KG1 (cell line): ENCODE measurements around the gene TEX19.
A peak's percentile ranks its signal among the peaks of the same experiment; 100 is the strongest.
"Not testable (repeated sequence)": the region's sequence is repeated elsewhere in the genome, so short reads cannot be mapped to it uniquely, and the experiment has no call there.

Source experiments
- DNase-seq: peaks from one replicate; lab custom pipeline; 2025; lab: John Stamatoyannopoulos, UW

Gene TEX19

GRCh38 chr17:82338858-82339633, 20.0 kb upstream of the TEX19 start:
- DNase-seq, result no peak

GRCh38 chr17:82339634-82340580, 19.1 kb upstream of the TEX19 start:
- DNase-seq, result no peak

DNA sequence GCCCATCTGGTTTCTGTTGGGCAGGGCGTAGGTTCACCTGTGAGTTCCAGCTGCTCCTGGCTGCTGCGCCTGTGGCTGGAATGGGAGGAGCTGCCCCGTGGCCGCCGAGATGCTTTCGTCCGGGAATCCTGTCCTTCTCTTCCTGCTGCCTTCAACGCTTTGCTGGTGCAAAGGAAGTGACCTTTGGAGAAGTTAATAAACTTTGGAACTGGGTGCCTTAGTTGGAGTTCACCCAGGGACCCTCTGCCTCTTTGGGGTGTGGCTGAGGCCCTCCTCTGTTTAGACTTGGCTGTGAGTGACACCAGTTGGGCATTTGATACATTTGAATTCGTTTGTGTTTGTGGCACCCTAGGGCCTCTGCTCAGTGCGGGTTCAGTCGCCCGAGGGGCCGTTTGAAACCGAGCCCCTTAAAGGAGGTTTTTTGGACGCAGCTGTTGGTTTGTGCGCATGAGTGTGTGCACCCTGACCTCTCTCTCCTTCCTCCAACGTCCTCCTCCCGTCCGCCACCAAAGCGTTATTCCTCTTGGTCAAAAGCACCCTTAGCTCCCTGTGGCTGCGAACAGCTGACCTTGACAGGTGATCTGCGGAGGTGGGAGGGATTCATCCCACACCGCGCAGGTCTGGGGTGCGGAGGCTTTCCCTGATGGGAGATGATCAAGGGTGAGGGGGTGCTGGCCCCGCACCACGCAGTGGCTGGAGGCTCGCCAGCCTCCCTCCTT, 16.5 kb upstream of the TEX19 start:
- no peak for DNase-seq

GRCh38 chr17:82343560-82343959, 15.5 kb upstream of the TEX19 start:
- DNase-seq, result no peak

GRCh38 chr17:82344175-82344907, 14.7 kb upstream of the TEX19 start:
- DNase-seq, result no peak

- no peak for DNase-seq
These were observed 13.7 kb upstream of the TEX19 start for GRCh38 chr17:82345151-82345976.

DNA sequence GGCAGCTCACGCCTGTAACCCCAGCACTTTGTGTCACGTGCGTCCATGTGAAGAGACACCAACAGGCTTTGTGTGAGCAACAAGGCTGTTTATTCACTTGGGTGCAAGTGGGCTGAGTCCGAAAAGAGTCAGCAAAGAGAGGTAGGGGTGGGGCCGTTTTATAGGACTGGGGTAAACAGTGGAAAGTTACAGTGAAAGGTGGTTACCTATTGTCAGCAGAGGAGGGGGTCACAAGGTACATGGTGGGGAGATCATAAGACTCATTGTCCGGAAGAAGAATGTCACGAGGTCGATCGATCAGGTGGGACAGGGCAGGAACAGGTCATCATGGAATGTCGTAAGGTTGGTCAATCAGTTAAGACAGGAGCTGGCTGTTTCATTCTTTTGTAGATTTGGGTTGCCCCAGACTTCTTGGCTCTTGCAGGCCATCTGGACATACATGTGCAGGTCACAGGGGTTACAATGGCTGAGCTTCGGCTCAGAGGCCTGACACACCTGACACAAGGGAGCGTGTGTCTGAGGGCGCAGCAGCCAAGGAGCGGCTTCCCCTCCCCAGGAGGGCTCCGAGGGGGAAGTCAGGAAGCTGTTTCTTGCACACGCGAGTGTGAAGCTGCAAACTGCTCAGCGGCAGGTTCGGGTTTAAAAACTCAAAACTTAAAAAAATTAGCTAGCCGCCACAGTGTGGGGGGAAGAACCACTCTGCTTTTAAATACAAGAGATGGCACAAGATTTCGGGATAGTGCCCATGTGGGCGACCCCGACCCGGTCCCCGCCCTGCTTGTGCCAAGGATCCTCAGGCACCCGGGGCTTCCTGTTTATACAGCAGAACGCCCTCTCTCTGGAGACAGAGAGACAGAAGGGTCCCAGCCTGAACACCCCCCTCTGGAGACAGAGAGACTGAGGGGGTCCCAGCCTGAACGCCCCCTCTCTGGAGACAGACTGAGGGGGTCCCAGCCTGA, 12.4 kb upstream of the TEX19 start:
- DNase-seq, result no peak

GRCh38 chr17:82347994-82348393, 11.1 kb upstream of the TEX19 start:
- not testable (repeated sequence) for DNase-seq

DNA sequence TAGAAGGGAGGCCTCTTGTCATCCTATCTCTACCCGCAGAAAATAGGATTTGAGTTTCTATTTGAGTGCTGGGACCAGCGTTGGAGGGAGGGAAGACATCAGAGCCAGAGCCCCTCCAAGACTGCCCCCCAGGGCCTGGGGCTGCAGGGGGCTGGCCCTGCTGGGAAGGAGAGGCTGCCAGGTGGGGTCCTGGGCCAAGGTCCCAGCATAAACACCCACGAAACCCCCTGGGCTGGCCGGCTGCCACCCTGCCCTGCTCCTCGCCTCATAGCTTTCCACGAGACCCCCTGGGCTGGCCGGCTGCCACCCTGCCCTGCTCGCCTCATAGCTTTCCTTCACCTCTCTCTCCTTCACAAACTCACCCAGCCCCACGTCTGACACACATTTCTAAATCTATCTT, 10.6 kb upstream of the TEX19 start:
- no peak for DNase-seq

DNA sequence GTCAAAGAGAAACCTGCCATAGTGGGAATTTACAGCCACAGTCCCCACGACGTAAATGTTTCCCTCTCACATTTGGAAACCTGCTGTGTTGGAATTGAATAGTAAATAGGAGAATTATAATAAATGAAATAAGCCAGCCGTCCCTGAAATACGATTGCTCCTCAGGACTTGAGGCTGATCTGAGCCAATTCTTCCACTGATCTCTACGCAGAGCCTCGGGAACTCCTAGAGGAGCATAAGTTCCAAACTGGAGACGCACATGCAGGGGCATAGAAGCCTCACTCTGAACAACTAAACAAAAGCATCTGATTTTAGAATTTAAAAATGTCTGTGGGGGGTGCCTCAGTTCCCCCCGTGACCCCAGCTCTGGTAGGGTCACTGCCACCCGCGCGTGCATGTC, 10.2 kb upstream of the TEX19 start:
- DNase-seq, result no peak

- DNase-seq, result no peak
These were observed 9.8 kb upstream of the TEX19 start for GRCh38 chr17:82349287-82349701.

DNA sequence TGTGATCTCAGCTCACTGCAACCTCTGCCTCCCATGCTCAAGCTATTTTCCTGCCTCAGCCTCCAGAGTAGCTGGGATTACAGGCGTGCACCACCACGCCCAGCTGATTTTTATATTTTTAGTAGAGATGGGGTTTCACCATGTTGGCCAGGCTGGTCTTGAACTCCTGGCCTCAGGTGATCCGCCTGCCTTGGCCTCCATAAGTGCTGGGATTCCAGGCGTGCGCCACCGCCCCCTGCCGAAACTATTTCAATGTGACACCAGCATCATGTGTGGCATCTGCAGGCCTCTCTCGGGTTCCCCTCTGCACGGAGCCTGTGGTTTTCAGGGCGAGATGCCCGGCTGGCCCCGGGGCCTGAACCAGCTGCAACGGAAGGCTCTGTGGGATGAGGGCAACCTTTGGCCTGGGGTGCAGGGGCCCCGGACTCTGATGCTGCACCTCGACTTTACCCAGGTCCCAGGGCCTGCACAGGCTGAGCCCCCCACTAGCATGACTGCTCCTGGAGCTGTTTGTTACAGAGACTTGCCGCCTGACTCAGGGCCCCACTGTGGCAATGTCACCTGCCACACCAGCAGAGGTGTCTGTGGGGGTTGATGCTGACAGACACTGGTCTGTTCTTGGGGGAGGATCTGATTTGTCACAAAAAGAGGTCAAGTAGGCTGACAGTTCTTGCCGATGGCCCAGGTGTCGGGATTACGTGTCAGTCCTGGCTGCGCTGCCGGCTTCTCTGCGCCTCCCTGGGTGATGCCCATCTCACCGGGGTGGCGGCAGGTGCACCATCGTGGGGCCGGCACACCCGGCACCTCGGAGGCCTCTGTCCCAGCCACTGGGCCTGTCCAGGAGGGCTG, 8.6 kb upstream of the TEX19 start:
- no peak for DNase-seq

GRCh38 chr17:82351254-82351712, 7.8 kb upstream of the TEX19 start:
- DNase-seq, result no peak

DNA sequence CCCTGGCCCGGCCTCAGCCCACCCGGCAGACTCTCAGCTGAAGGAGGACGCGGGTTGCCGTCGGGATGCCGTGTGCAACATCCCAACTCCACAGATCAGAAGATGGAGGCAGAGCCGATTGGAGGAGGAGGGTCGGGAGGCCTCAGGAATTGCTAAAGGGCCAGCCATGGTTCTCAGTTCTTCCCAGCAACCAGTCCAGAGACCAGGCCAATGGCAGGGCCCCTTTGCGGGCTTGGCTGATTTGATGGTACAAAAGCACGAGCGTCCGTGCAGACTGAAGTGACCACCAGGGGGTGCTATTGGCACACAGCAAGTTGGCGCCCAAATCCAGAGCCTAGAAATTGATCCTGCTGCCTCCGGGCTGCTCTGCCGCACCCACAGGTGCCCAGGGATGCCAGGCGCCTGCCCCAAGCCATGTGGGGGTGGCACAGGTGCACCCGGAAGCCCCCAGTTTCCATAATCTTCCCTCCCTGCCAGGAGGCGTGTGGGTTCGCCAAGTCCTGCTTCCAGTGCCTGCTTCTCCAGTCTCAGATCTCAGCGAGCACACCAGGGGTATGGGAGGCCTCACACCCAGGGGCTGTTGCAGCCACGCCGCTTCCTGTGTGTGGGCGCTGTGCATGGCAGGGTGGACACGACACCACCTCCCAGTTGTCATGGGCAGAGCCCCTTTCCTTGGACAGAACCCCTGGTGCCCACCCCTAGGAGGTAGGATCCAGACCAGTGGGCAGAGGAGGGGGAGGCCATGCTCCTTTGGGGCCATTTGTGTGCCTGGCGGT, 7.1 kb upstream of the TEX19 start:
- peak; percentile 58 for DNase-seq

DNA sequence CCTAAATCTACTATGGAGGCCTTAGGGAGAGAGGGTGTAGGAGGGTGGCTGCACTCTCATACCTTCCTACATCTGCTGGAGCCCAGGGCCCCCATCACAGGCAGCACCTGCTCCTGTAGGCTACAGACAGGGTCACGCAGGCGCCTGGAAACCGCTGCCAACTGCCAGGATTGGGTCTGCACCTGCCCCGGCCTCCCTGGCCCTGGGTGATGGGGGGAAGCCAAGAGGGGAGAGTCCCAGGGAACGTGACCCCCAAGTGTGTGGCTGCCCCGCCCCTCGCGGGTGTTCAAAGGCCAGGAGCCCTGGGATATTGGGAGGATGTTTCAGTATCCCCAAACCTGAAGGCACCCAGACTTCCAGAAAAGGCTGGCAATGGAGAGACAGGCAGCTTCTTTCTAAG, 5.6 kb upstream of the TEX19 start:
- DNase-seq, result no peak

DNA sequence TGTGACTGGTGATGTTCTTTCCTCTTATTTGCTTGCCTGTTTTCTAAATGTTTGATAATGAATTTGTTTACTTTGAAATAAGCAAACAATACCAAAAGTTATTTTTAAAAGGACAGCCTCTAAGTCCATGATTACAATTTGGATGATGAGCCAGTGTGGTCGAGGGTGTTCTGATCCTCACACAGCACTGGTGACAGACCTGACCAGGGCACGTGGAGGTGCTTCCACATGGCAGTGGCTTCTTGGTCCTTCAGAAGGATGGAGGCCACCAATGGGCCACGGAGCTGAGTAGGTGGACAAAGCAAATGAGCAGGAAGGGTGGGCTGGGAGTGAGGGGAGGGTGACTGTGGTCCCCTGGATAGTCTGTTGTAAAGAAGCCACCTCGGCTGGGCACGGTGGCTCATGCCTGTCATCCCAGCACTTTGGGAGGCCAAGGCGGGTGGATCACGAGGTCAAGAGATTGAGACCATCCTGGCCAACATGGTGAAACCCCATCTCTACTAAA, 4.2 kb upstream of the TEX19 start:
- no peak for DNase-seq

- DNase-seq, result no peak
These were observed 3.1 kb upstream of the TEX19 start for GRCh38 chr17:82355770-82356427.
